Hepatocyte (in vitro differentiated cells): Measurements from ENCODE around the gene RPS6KA5.

Experiments used
- EZH2 ChIP-seq: fragments of 200-600 bp; sonication (generic); IDR thresholded peaks from 2 replicates; pipeline ENCODE4 v1.6.1; 2016; ENCODE audit warnings: antibody characterized with exemption, mild to moderate bottlenecking, borderline replicate concordance
- EZH2phosphoT487 ChIP-seq: fragments of 200-600 bp; sonication (generic); IDR thresholded peaks from one replicate; pipeline ENCODE4 v1.6.1; 2018; ENCODE audit warnings: antibody characterized with exemption, mild to moderate bottlenecking, low read depth, moderate library complexity; ENCODE audit not compliant: unreplicated experiment, severe bottlenecking
- TF ChIP-seq, protein P1 (sequence below): fragments of 200-600 bp; sonication (generic); IDR thresholded peaks from 2 replicates; pipeline ENCODE4 v1.5.1; 2016; ENCODE audit warnings: antibody characterized with exemption, mild to moderate bottlenecking; ENCODE audit not compliant: poor library complexity

DNA sequence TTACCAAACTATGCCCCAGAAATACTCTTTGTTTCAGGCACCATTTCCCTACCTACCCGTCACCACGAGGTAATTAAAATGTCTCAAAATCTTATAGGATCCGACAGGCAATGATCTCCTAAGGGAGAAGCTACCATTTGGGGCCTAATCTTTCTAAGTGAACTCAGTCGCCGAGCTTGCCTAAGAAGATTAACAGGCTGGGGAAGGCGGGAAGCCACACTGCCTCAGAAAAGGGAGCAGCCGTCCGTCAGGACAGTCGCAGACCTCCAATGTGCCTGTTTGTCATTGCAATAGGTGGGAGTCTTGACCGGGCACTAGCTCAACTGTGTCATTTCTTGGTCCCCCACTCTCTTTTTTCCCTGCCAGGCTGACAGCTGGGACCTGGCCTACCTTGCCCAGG lies 248.8 kb downstream of the RPS6KA5 start:
- TF ChIP-seq, protein P1, sequence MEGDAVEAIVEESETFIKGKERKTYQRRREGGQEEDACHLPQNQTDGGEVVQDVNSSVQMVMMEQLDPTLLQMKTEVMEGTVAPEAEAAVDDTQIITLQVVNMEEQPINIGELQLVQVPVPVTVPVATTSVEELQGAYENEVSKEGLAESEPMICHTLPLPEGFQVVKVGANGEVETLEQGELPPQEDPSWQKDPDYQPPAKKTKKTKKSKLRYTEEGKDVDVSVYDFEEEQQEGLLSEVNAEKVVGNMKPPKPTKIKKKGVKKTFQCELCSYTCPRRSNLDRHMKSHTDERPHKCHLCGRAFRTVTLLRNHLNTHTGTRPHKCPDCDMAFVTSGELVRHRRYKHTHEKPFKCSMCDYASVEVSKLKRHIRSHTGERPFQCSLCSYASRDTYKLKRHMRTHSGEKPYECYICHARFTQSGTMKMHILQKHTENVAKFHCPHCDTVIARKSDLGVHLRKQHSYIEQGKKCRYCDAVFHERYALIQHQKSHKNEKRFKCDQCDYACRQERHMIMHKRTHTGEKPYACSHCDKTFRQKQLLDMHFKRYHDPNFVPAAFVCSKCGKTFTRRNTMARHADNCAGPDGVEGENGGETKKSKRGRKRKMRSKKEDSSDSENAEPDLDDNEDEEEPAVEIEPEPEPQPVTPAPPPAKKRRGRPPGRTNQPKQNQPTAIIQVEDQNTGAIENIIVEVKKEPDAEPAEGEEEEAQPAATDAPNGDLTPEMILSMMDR, result no peak
- no peak for TF ChIP-seq EZH2
- no peak for TF ChIP-seq EZH2phosphoT487
